ENCODE results near the gene CXorf49B. TPM values are rescaled to one million over a fixed set of nuclear protein-coding genes. Genes with fewer than 3 reads are reported as not detected.
A peak's percentile ranks its signal among the peaks of the same experiment; 100 is the strongest.
"Not testable (repeated sequence)": the region's sequence is repeated elsewhere in the genome, so short reads cannot be mapped to it uniquely, and the experiment has no call there.

The CXorf49B gene
- not detected for total RNA-seq

- not testable (repeated sequence) for DNase-seq; ATAC-seq (ENCODE audit: low FRiP score in 2 of 2); H3K9me3 ChIP-seq; H3K36me3 ChIP-seq; H3K27ac ChIP-seq; H3K4me3 ChIP-seq; H3K4me1 ChIP-seq; H3K27me3 ChIP-seq
- WGBS, 2 donors = no CpG with 5 or more reads among the region's 34 CpGs
Observed at GRCh38 chrX:71763049-71763448, at the start of gene CXorf49B. Gene CXorf49B (plus strand): TSS chrX:71763349. CDS start chrX:71763424, 75 bp downstream.

GRCh38 chrX:71714064-71714463 is 49.1 kb upstream of the CXorf49B start:
- DNase-seq; ATAC-seq (ENCODE audit: low FRiP score in 2 of 2); H3K4me1 ChIP-seq; H3K27ac ChIP-seq; H3K36me3 ChIP-seq; H3K27me3 ChIP-seq; H3K9me3 ChIP-seq; H3K4me3 ChIP-seq: not testable (repeated sequence)
- WGBS, 2 donors = no CpG with 5 or more reads among the region's 14 CpGs

- H3K9me3 ChIP-seq; H3K27ac ChIP-seq; DNase-seq; H3K4me3 ChIP-seq; ATAC-seq (ENCODE audit: low FRiP score in 2 of 2); H3K4me1 ChIP-seq; H3K36me3 ChIP-seq; H3K27me3 ChIP-seq: not testable (repeated sequence)
- no CpG with 5 or more reads among the region's 8 CpGs for WGBS, 2 donors
Observed at GRCh38 chrX:71715551-71715950, 47.6 kb upstream of the CXorf49B start.

- not testable (repeated sequence) for H3K4me3 ChIP-seq; H3K36me3 ChIP-seq; H3K27me3 ChIP-seq; H3K9me3 ChIP-seq; ATAC-seq (ENCODE audit: low FRiP score in 2 of 2); H3K4me1 ChIP-seq; DNase-seq; H3K27ac ChIP-seq
- WGBS, 2 donors = no CpG with 5 or more reads among the region's 12 CpGs
Observed at GRCh38 chrX:71716323-71716722, 46.8 kb upstream of the CXorf49B start.

- H3K27me3 ChIP-seq; H3K36me3 ChIP-seq; H3K9me3 ChIP-seq; ATAC-seq (ENCODE audit: low FRiP score in 2 of 2); DNase-seq; H3K4me1 ChIP-seq; H3K4me3 ChIP-seq; H3K27ac ChIP-seq: not testable (repeated sequence)
- no CpG with 5 or more reads among the region's 30 CpGs for WGBS, 2 donors
Observed at GRCh38 chrX:71718185-71718584, 45.0 kb upstream of the CXorf49B start, which contains the start of gene CXorf49. Gene CXorf49 (minus strand): TSS chrX:71718285. CDS start chrX:71718151, 134 bp downstream.

GRCh38 chrX:71719195-71719594 is 44.0 kb upstream of the CXorf49B start:
- WGBS, 2 donors = 86% methylated on average over 7 of the region's 30 CpGs; no CpG with 5 or more reads in 1 of the 2 donors
- not testable (repeated sequence) for H3K9me3 ChIP-seq; H3K36me3 ChIP-seq; H3K27ac ChIP-seq; ATAC-seq (ENCODE audit: low FRiP score in 2 of 2); H3K4me3 ChIP-seq; H3K4me1 ChIP-seq; H3K27me3 ChIP-seq
- DNase-seq = peak in 1 of 2 donors; percentile 51

- H3K27ac ChIP-seq; H3K36me3 ChIP-seq; H3K27me3 ChIP-seq; ATAC-seq (ENCODE audit: low FRiP score in 2 of 2); H3K9me3 ChIP-seq; H3K4me1 ChIP-seq; DNase-seq; H3K4me3 ChIP-seq: not testable (repeated sequence)
- no CpG with 5 or more reads among the region's 20 CpGs for WGBS, 2 donors
Observed at GRCh38 chrX:71720289-71720886, 42.8 kb upstream of the CXorf49B start.

GRCh38 chrX:71760688-71761281 is 2.4 kb upstream of the CXorf49B start:
- not testable (repeated sequence) for DNase-seq; H3K27ac ChIP-seq; H3K27me3 ChIP-seq; ATAC-seq (ENCODE audit: low FRiP score in 2 of 2); H3K4me3 ChIP-seq; H3K36me3 ChIP-seq; H3K4me1 ChIP-seq; H3K9me3 ChIP-seq
- WGBS, 2 donors = no CpG with 5 or more reads among the region's 20 CpGs

GRCh38 chrX:71764832-71765231 is 1.7 kb downstream of the CXorf49B start:
- H3K36me3 ChIP-seq; H3K27me3 ChIP-seq; H3K27ac ChIP-seq; H3K9me3 ChIP-seq; ATAC-seq (ENCODE audit: low FRiP score in 2 of 2); H3K4me3 ChIP-seq; H3K4me1 ChIP-seq; DNase-seq: not testable (repeated sequence)
- WGBS, 2 donors = no CpG with 5 or more reads among the region's 11 CpGs

- not testable (repeated sequence) for H3K27ac ChIP-seq; H3K4me1 ChIP-seq; H3K9me3 ChIP-seq; H3K27me3 ChIP-seq; DNase-seq; ATAC-seq (ENCODE audit: low FRiP score in 2 of 2); H3K36me3 ChIP-seq; H3K4me3 ChIP-seq
- WGBS, 2 donors = no CpG with 5 or more reads among the region's 8 CpGs
Observed at GRCh38 chrX:71765613-71766012, 2.5 kb downstream of the CXorf49B start.

GRCh38 chrX:71767134-71767533 is 4.0 kb downstream of the CXorf49B start:
- H3K4me3 ChIP-seq; H3K9me3 ChIP-seq; ATAC-seq (ENCODE audit: low FRiP score in 2 of 2); H3K4me1 ChIP-seq; DNase-seq; H3K36me3 ChIP-seq; H3K27ac ChIP-seq; H3K27me3 ChIP-seq: not testable (repeated sequence)
- no CpG with 5 or more reads among the region's 14 CpGs for WGBS, 2 donors

GRCh38 chrX:71778322-71778721 is 15.2 kb downstream of the CXorf49B start:
- not testable (repeated sequence) for H3K4me1 ChIP-seq; H3K27ac ChIP-seq; H3K36me3 ChIP-seq; ATAC-seq (ENCODE audit: low FRiP score in 2 of 2); H3K4me3 ChIP-seq; H3K9me3 ChIP-seq; DNase-seq; H3K27me3 ChIP-seq
- WGBS, 2 donors = no CpG with 5 or more reads among the region's 12 CpGs

- H3K4me1 ChIP-seq, H3K4me3 ChIP-seq, H3K27ac ChIP-seq, H3K36me3 ChIP-seq, H3K27me3 ChIP-seq, DNase-seq, H3K9me3 ChIP-seq: not testable (repeated sequence)
- WGBS, 2 donors = no CpG with 5 or more reads among the region's 10 CpGs
- peak in 1 of 2 donors; percentile 45 for ATAC-seq (ENCODE audit: low FRiP score in 2 of 2)
Observed at GRCh38 chrX:71782225-71782949, 19.2 kb downstream of the CXorf49B start.

Data from upper lobe of left lung (tissue), 6 donors.